Fibroblast of lung (primary cell): ENCODE measurements around the gene COA6. TPM values are rescaled to one million over a fixed set of nuclear protein-coding genes. Genes with fewer than 3 reads are reported as not detected.
A peak's percentile ranks its signal among the peaks of the same experiment; 100 is the strongest.

ENCODE experiments used
- DNase-seq, 2 donors: peaks; one replicate each; pipeline versions ENCODE4 v3.0.0 to v3.0.0-alpha.2; 2010; ENCODE audit warnings: low read depth in 2 of 2
- H2AFZ ChIP-seq: 2 replicates; pipeline ENCODE4 v1.5.1; 2012; ENCODE audit warnings: low read length, control low read depth, inconsistent platforms
- H3K27ac ChIP-seq: 2 replicates; pipeline ENCODE4 v1.5.1; 2011; ENCODE audit warnings: low read length, control low read depth; ENCODE audit not compliant: insufficient read depth
- H3K27me3 ChIP-seq: 2 replicates; pipeline ENCODE4 v1.5.1; 2011; ENCODE audit warnings: mild to moderate bottlenecking, low read length; ENCODE audit not compliant: control insufficient read depth, insufficient read depth
- H3K36me3 ChIP-seq: 2 replicates; pipeline ENCODE4 v1.5.1; 2011; ENCODE audit warnings: low read length; ENCODE audit not compliant: control insufficient read depth, insufficient read depth
- H3K4me1 ChIP-seq: 2 replicates; pipeline ENCODE4 v1.5.1; 2011; ENCODE audit warnings: low read length; ENCODE audit not compliant: control insufficient read depth, insufficient read depth; ENCODE audit errors: extremely low read depth
- H3K4me2 ChIP-seq: 2 replicates; pipeline ENCODE4 v1.5.1; 2011; ENCODE audit warnings: low read length, control low read depth; ENCODE audit not compliant: insufficient read depth; ENCODE audit errors: extremely low read depth
- H3K4me3 ChIP-seq, 4 experiments: fragments of 200-600 bp in 1 of 4; sonication (generic) in 1 of 4; replicated peaks in 1 of 4; 2 replicates each; pipeline ENCODE4 v1.5.1; 2011 to 2016; ENCODE audit warnings: low read length in 4 of 4, low read depth in 3 of 4, mild to moderate bottlenecking in 3 of 4, control low read depth in 2 of 4, inconsistent platforms in 1 of 4, mixed read lengths in 1 of 4; ENCODE audit not compliant: insufficient read depth in 1 of 4; ENCODE audit errors: control extremely low read depth in 1 of 4
- H3K79me2 ChIP-seq: 2 replicates; pipeline ENCODE4 v1.5.1; 2012; ENCODE audit warnings: mild to moderate bottlenecking, low read length, inconsistent platforms; ENCODE audit not compliant: control insufficient read depth, insufficient read depth
- H3K9ac ChIP-seq: 2 replicates; pipeline ENCODE4 v1.5.1; 2011; ENCODE audit warnings: mild to moderate bottlenecking, low read length, control low read depth; ENCODE audit not compliant: insufficient read depth
- H3K9me3 ChIP-seq: 2 replicates; pipeline ENCODE4 v1.5.1; 2012; ENCODE audit warnings: low read depth, low read length; ENCODE audit not compliant: control insufficient read depth, insufficient read depth
- H4K20me1 ChIP-seq: 2 replicates; pipeline ENCODE4 v1.5.1; 2011; ENCODE audit warnings: low read length; ENCODE audit not compliant: control insufficient read depth, insufficient read depth; ENCODE audit errors: extremely low read depth
- CTCF ChIP-seq, 2 donors: IDR thresholded peaks in 1 of 2; conservative IDR thresholded peaks in 1 of 2; 1 replicate in 1 of 2; 2 replicates in 1 of 2; pipeline ENCODE4 v1.5.1; 2011 to 2012; ENCODE audit warnings: low read length in 2 of 2, control low read depth in 1 of 2, inconsistent platforms in 1 of 2, low read depth in 1 of 2, mild to moderate bottlenecking in 1 of 2
- EZH2 ChIP-seq: IDR thresholded peaks from 2 replicates; pipeline ENCODE4 v1.5.1; 2012; ENCODE audit warnings: low read length, control low read depth, mild to moderate bottlenecking; ENCODE audit errors: missing control alignments
- polyA plus RNA-seq, 2 donors: library from polyadenylated mRNA; depleted of rRNA in 1 of 2; stranded (reverse) in 1 of 2; unstranded in 1 of 2; fragments of >200 nt; gene quantifications; 2 replicates each; pipeline ENCODE4 v1.2.1, GENCODE V29; 2011 to 2012; ENCODE audit warnings: missing spikeins in 1 of 2
- total RNA-seq: library from RNA; depleted of rRNA; stranded (reverse); fragments of >200 nt; gene quantifications from 2 replicates; pipeline ENCODE4 v1.2.1, GENCODE V29; 2014

COA6 gene
- total and polyA plus RNA-seq, 2 donors (not counting 1 experiment from before 2014, with no cell fraction given) = 21.7 to 27.7 TPM

- Histone ChIP-seq H2AFZ (no peak overlapping the region), H3K4me3 (no peak overlapping the region), H3K4me1 (no peaks in the 10 kb centered on the region), H3K9me3 (no peaks in the 10 kb centered on the region), H3K4me2 (no peak overlapping the region), H3K36me3 (no peaks in the 10 kb centered on the region), H4K20me1 (no peaks in the 10 kb centered on the region), H3K9ac (no peak overlapping the region), H3K27ac (no peak overlapping the region), H3K27me3 (no peaks in the 10 kb centered on the region), H3K79me2 (no peaks in the 10 kb centered on the region)
- peak in 1 of 2 donors; percentile 30 for DNase-seq
- TF ChIP-seq EZH2 (no peak), CTCF (conservative IDR thresholded peaks at IDR 0.05 in 1 of 2, IDR thresholded peaks at IDR 0.05 in 1 of 2; ENCODE audit: low read depth in 1 of 2, low read length in 2 of 2) (no peak)
Observed at GRCh38 chr1:234331507-234331906, 41.7 kb upstream of the COA6 start.

GRCh38 chr1:234336359-234336758 lies 36.9 kb upstream of the COA6 start:
- no peak overlapping the region for H2AFZ ChIP-seq
- H3K27me3 ChIP-seq = no peaks in the 10 kb centered on the region
- TF ChIP-seq EZH2 = no peak
- no peak for TF ChIP-seq CTCF (conservative IDR thresholded peaks at IDR 0.05 in 1 of 2, IDR thresholded peaks at IDR 0.05 in 1 of 2; ENCODE audit: low read depth in 1 of 2, low read length in 2 of 2)
- DNase-seq = no peak
- no peak overlapping the region for H3K4me3 ChIP-seq
- no peaks in the 10 kb centered on the region for H3K4me1 ChIP-seq
- H3K9ac ChIP-seq = no peak overlapping the region
- H3K27ac ChIP-seq = no peak overlapping the region
- H3K9me3 ChIP-seq = no peaks in the 10 kb centered on the region
- no peaks in the 10 kb centered on the region for H3K79me2 ChIP-seq
- H3K36me3 ChIP-seq = no peaks in the 10 kb centered on the region
- H4K20me1 ChIP-seq = no peaks in the 10 kb centered on the region
- no peak overlapping the region for H3K4me2 ChIP-seq

GRCh38 chr1:234337233-234337632 lies 36.0 kb upstream of the COA6 start:
- no peak for DNase-seq
- Histone ChIP-seq H3K27ac (no peak overlapping the region), H3K4me3 (no peak overlapping the region), H3K9ac (no peak overlapping the region), H4K20me1 (no peaks in the 10 kb centered on the region), H3K4me1 (no peaks in the 10 kb centered on the region), H3K27me3 (no peaks in the 10 kb centered on the region), H2AFZ (no peak overlapping the region), H3K9me3 (no peaks in the 10 kb centered on the region), H3K4me2 (no peak overlapping the region), H3K79me2 (no peaks in the 10 kb centered on the region), H3K36me3 (no peaks in the 10 kb centered on the region)
- no peak for TF ChIP-seq CTCF (conservative IDR thresholded peaks at IDR 0.05 in 1 of 2, IDR thresholded peaks at IDR 0.05 in 1 of 2; ENCODE audit: low read depth in 1 of 2, low read length in 2 of 2)
- TF ChIP-seq EZH2 = no peak
